ENCODE data around the gene ARHGEF17.

Gene ARHGEF17

GRCh38 chr11:73405146-73405510, 97.1 kb downstream of the ARHGEF17 start:
- CTCF ChIA-PET = interaction anchor here (0.6 to 10.1 kb wide), 2 partner anchors 17 to 256 kb away, joined by 3 to 122 read pairs; no protein-coding TSS in a partner anchor
- POLR2A ChIA-PET = interaction anchor here (0.9 kb wide), 1 partner anchor 214 kb away, joined by 7 read pairs; no protein-coding TSS in a partner anchor
- H3K27ac ChIP-seq (ENCODE audit: extremely low read depth, low read depth, low read length) = no peak overlapping the region
- H3K4me3 ChIP-seq (ENCODE audit: low read depth, low read length) = no peak overlapping the region
- H3K4me1 ChIP-seq (ENCODE audit: control insufficient read depth, insufficient read depth, low read length) = no peaks in the 10 kb centered on the region
- TF ChIP-seq BCL11B (tag by site-specific recombination; IDR thresholded peaks at IDR 0.05; ENCODE audit: low read depth) (no peak), KLF16 (tag by site-specific recombination; IDR thresholded peaks at IDR 0.05) (no peak), ZFP3 (tag by site-specific recombination; IDR thresholded peaks at IDR 0.05; ENCODE audit: low read depth) (no peak), ZBTB44 (tag by site-specific recombination; IDR thresholded peaks at IDR 0.05) (no peak), CTCF (tag by site-specific recombination; IDR thresholded peaks at IDR 0.05) (no peak), ZNF626 (tag by site-specific recombination; IDR thresholded peaks at IDR 0.05) (no peak), ZNF776 (tag by site-specific recombination; IDR thresholded peaks at IDR 0.05; ENCODE audit: borderline replicate concordance) (no peak), ZNF362 (tag by site-specific recombination; IDR thresholded peaks at IDR 0.05) (no peak), ZSCAN16 (tag by site-specific recombination; IDR thresholded peaks at IDR 0.05) (no peak), KLF1 (tag by site-specific recombination; IDR thresholded peaks at IDR 0.05) (no peak), ZNF704 (tag by site-specific recombination; IDR thresholded peaks at IDR 0.05) (no peak), ZNF513 (tag by site-specific recombination; IDR thresholded peaks at IDR 0.05) (no peak), ZNF521 (tag by site-specific recombination; IDR thresholded peaks at IDR 0.05) (no peak), FEZF1 (tag by site-specific recombination; IDR thresholded peaks at IDR 0.05) (no peak), HOXD13 (CRISPR knock-in tag; IDR thresholded peaks at IDR 0.05; ENCODE audit: borderline replicate concordance) (no peak), ZNF148 (tag by site-specific recombination; IDR thresholded peaks at IDR 0.05; ENCODE audit: borderline replicate concordance) (no peak), ZNF658 (tag by site-specific recombination; IDR thresholded peaks at IDR 0.05) (no peak), ZNF416 (tag by site-specific recombination; IDR thresholded peaks at IDR 0.05) (no peak), SP7 (tag by site-specific recombination; IDR thresholded peaks at IDR 0.05) (no peak)
- H3K36me3 ChIP-seq (ENCODE audit: control insufficient read depth in 2 of 2, insufficient read depth in 1 of 2, low read length in 2 of 2) = peaks cover 0 to 44% of the 10 kb centered on the region in 2 experiments; a peak in 2 of 3 replicates
- no peaks in the 10 kb centered on the region for H3K9me3 ChIP-seq (ENCODE audit: control insufficient read depth, insufficient read depth, low read depth, low read length)
